GM12878 (cell line): ENCODE results near the gene PRRX2. TPM values are rescaled to one million over a fixed set of nuclear protein-coding genes. Genes with fewer than 3 reads are reported as not detected.

ENCODE experiments used
- ATAC-seq: fragments of 200-7000 bp; cut with Tn5 transposase; 3 replicates; pipeline ENCODE4 v1.9.1; 2020; ENCODE audit warnings: mild to moderate bottlenecking, moderate library complexity
- BruUV-seq: library from RNA; stranded (reverse); fragments of 400-500 nt; replicated peaks from 2 replicates; lab custom pipeline; 2021; lab: Mats Ljungman, UMichigan
- CTCF ChIA-PET: fragments of 300-600 bp; sonication (Branson Sonifier 250); formaldehyde crosslinking; extraction: SDS; loops from one replicate; lab custom pipeline; 2021; ENCODE audit warnings: inconsistent platforms; lab: Yijun Ruan, JAX
- POLR2A ChIA-PET: fragments of 350-600 bp; formaldehyde crosslinking; extraction: SDS; loops from one replicate; lab custom pipeline; 2021; ENCODE audit warnings: inconsistent platforms; lab: Charles Lee
- RAD21 ChIA-PET: fragments of 300-600 bp; sonication (Branson Sonifier 250); formaldehyde crosslinking; loops from one replicate; lab custom pipeline; 2023; ENCODE audit warnings: antibody characterized with exemption; ENCODE audit not compliant: unreplicated experiment; lab: Charles Lee
- SMC1A ChIA-PET: fragments of 300-600 bp; sonication (Branson Sonifier 250); formaldehyde crosslinking; loops from one replicate; lab custom pipeline; 2023; ENCODE audit not compliant: unreplicated experiment, uncharacterized antibody; lab: Charles Lee
- DNase-seq: peaks from one replicate; pipeline ENCODE4 v3.0.0-alpha.2; 2011; ENCODE audit warnings: low read depth, low spot score
- FAIRE-seq: peaks from 3 replicates; lab custom pipeline; 2011; peaks lifted over from hg19 to GRCh38; lab: Jason Lieb, UNC
- H2AFZ ChIP-seq: 2 replicates; pipeline ENCODE4 v1.6.0; 2011; ENCODE audit warnings: low read depth, low read length, control low read depth; ENCODE audit not compliant: control insufficient read depth
- H3K27ac ChIP-seq: 2 replicates; pipeline ENCODE4 v1.5.1; 2011; ENCODE audit warnings: control low read depth; ENCODE audit not compliant: control insufficient read depth, insufficient read depth
- H3K27me3 ChIP-seq, 2 experiments: replicated peaks in 1 of 2; 2 replicates each; pipeline versions ENCODE4 v1.6.0 to v1.6.1; 2011; ENCODE audit warnings: low read length in 1 of 2; ENCODE audit not compliant: control insufficient read depth in 2 of 2, insufficient read depth in 2 of 2
- H3K36me3 ChIP-seq, 2 experiments: 2 replicates each; pipeline ENCODE4 v1.5.1; 2011; ENCODE audit warnings: low read length in 1 of 2; ENCODE audit not compliant: control insufficient read depth in 2 of 2, insufficient read depth in 2 of 2
- H3K4me1 ChIP-seq: 2 replicates; pipeline ENCODE4 v1.6.1; 2011; ENCODE audit warnings: mild to moderate bottlenecking, low read length, moderate library complexity, mixed read lengths; ENCODE audit not compliant: control insufficient read depth, insufficient read depth
- H3K4me2 ChIP-seq: 2 replicates; pipeline ENCODE4 v1.6.0; 2011; ENCODE audit warnings: control low read depth; ENCODE audit not compliant: control insufficient read depth, insufficient read depth
- H3K4me3 ChIP-seq: fragments of 200-600 bp; sonication (generic); 2 replicates; pipeline ENCODE4 v1.5.1; 2016
- H3K79me2 ChIP-seq: 2 replicates; pipeline ENCODE4 v1.6.0; 2011; ENCODE audit warnings: low read length; ENCODE audit not compliant: control insufficient read depth, insufficient read depth
- H3K9ac ChIP-seq: 2 replicates; pipeline ENCODE4 v1.8.0; 2011; ENCODE audit warnings: low read length, control low read depth, mixed read lengths; ENCODE audit not compliant: control insufficient read depth, insufficient read depth
- H3K9me3 ChIP-seq: replicated peaks from 3 replicates; pipeline ENCODE4 v1.5.1; 2011; ENCODE audit warnings: mild to moderate bottlenecking, low read length; ENCODE audit not compliant: control insufficient read depth, insufficient read depth
- H4K20me1 ChIP-seq: 2 replicates; pipeline ENCODE4 v1.6.0; 2011; ENCODE audit not compliant: control insufficient read depth, insufficient read depth
- ATF7 ChIP-seq: fragments of 450-650 bp; IDR thresholded peaks from 2 replicates; pipeline ENCODE4 v1.6.1; 2016; ENCODE audit warnings: low read depth, mild to moderate bottlenecking
- MTA3 ChIP-seq: IDR thresholded peaks from 2 replicates; pipeline ENCODE4 v1.6.1; 2012; ENCODE audit warnings: low read length, inconsistent platforms, borderline replicate concordance
- NFYA ChIP-seq: IDR thresholded peaks from 2 replicates; pipeline ENCODE4 v1.6.1; 2011; ENCODE audit warnings: low read depth, mild to moderate bottlenecking, low read length, improper control_type of control experiment, borderline replicate concordance
- SREBF2 ChIP-seq: IDR thresholded peaks from 2 replicates; pipeline ENCODE4 v1.6.1; 2012; ENCODE audit warnings: mild to moderate bottlenecking, low read length
- SUZ12 ChIP-seq: fragments of 200-600 bp; sonication (generic); IDR thresholded peaks from one replicate; pipeline ENCODE4 v1.6.1; 2018; ENCODE audit warnings: antibody characterized with exemption, mild to moderate bottlenecking; ENCODE audit not compliant: unreplicated experiment
- WGBS: methylation state at CpG from one replicate; pipeline ENCODE4 v1.1.6; 2016; ENCODE audit warnings: low lambda C conversion rate; ENCODE audit not compliant: insufficient replicate concordance, insufficient coverage; ENCODE audit errors: missing lambda C conversion rate; 5-methylcytosine and 5-hydroxymethylcytosine counted together
- in situ Hi-C: fragments of 300-500 bp; cut with MboI; formaldehyde crosslinking; loops from 9 replicates; pipeline ENCODE4 v1.14.3; 2018; ENCODE audit warnings: mixed read lengths
- intact Hi-C: fragments of 100-400 bp; cut with micrococcal nuclease; formaldehyde crosslinking; loops from one replicate; pipeline ENCODE4 v1.14.2; 2022; ENCODE audit not compliant: unreplicated experiment
- polyA plus RNA-seq, 11 experiments: library from polyadenylated mRNA; depleted of rRNA in 4 of 11; unstranded in 6 of 11; stranded (reverse) in 5 of 11; fragments of >200 nt; fragmentation: Nextera tagmentation in 4 of 11; fragmentation: Illumina TruSeq in 1 of 11; extraction: Ambion mirVana in 4 of 11; extraction: Trizol in 1 of 11; gene quantifications; 1 replicate in 1 of 11; 2 replicates in 10 of 11; pipeline versions ENCODE4 v1.2.1 to v1.2.3, GENCODE V29; 2011 to 2016; ENCODE audit warnings: inconsistent platforms in 2 of 11, missing spikeins in 2 of 11, low read depth in 1 of 11
- total RNA-seq, 4 experiments: library from RNA; depleted of rRNA in 3 of 4; stranded (reverse); fragments of >200 nt in 3 of 4; fragmentation: Illumina TruSeq in 1 of 4; extraction: Trizol in 1 of 4; gene quantifications; 2 replicates each; pipeline versions ENCODE4 v1.2.1 to v1.2.3, GENCODE V29; 2013 to 2021
- TF ChIP-seq, protein P1 (sequence below): fragments of 450-650 bp; formaldehyde crosslinking; IDR thresholded peaks from 2 replicates; pipeline ENCODE4 v1.5.0; 2022; ENCODE audit warnings: mild to moderate bottlenecking, missing genetic modification characterization

PRRX2 gene
- total and polyA plus RNA-seq, 10 of the 15 experiments (the other 5 are each of a cell fraction or from before 2014, with no cell fraction given): not detected

DNA sequence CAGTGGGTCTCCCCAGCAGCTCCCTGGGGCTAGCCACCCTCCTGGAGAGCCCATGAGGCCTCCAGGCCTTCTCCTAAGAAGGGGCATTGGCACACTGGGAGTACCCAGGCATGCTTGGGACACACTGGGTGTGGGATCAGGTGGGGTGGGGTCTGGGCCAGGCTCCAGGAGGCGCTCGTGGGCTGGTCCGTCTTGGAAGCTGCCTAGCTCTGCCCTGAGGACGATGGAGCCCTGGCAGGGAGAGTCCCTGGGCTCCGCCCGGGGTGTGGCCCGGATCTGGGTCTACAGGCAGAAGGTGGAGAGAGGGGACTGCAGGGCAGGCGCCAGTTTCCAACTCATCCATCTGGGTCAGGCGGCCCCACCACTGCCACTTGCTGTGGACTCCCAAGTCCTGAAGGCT is 2.4 kb downstream of the PRRX2 start (continued):
- TF ChIP-seq, protein P1, sequence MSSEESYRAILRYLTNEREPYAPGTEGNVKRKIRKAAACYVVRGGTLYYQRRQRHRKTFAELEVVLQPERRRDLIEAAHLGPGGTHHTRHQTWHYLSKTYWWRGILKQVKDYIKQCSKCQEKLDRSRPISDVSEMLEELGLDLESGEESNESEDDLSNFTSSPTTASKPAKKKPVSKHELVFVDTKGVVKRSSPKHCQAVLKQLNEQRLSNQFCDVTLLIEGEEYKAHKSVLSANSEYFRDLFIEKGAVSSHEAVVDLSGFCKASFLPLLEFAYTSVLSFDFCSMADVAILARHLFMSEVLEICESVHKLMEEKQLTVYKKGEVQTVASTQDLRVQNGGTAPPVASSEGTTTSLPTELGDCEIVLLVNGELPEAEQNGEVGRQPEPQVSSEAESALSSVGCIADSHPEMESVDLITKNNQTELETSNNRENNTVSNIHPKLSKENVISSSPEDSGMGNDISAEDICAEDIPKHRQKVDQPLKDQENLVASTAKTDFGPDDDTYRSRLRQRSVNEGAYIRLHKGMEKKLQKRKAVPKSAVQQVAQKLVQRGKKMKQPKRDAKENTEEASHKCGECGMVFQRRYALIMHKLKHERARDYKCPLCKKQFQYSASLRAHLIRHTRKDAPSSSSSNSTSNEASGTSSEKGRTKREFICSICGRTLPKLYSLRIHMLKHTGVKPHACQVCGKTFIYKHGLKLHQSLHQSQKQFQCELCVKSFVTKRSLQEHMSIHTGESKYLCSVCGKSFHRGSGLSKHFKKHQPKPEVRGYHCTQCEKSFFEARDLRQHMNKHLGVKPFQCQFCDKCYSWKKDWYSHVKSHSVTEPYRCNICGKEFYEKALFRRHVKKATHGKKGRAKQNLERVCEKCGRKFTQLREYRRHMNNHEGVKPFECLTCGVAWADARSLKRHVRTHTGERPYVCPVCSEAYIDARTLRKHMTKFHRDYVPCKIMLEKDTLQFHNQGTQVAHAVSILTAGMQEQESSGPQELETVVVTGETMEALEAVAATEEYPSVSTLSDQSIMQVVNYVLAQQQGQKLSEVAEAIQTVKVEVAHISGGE (CRISPR knock-in tag): no peak

DNA sequence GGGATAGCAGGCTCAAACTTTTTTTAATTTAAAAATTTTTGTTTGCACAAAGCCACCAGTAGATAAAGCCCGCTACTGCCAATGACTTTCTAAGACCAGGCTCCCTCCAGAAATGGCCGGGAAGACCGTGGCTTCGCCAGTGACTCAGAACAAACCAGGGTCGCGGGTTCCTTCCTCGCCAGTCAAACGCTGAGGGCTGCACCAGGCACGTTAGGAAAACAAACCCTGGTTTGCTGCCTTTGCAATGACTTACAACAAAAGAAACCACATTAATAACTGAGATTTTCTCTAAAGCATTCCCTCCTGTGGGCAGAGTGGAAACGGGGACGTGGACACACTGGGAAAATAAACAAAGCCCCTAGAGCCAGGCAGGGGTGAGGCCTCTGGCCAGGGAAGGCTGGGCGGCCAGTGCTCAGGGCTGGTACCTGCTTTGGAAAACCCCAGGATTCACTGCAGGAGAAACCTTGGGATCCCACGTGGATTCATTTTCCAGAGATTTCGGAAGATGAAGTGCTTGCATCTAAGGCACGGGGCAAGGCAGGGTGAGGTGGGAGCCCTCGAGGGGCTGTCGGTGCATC is 3.8 kb downstream of the PRRX2 start:
- intact Hi-C loops (no loop called here), in situ Hi-C loops (no loop called here)
- Histone ChIP-seq H3K4me3 (no peak overlapping the region), H2AFZ (no peak overlapping the region), H3K4me2 (no peak overlapping the region), H4K20me1 (no peaks in the 10 kb centered on the region), H3K4me1 (no peaks in the 10 kb centered on the region), H3K27ac (no peak overlapping the region)
- POLR2A ChIA-PET: no interaction called here
- CTCF ChIA-PET: no interaction called here
- ATAC-seq (no peak), DNase-seq (no peak)
- RAD21 ChIA-PET: no interaction called here
- BruUV-seq: no TSS peak
- SMC1A ChIA-PET: no interaction called here
- WGBS: 31% methylated on average over 17 of the region's 17 CpGs
- TF ChIP-seq ATF7: no peak
- TF ChIP-seq MTA3: no peak
- TF ChIP-seq SUZ12: no peak
- no peak for TF ChIP-seq NFYA
- no peak for TF ChIP-seq SREBF2
- TF ChIP-seq, all 136 proteins: peak for 0
- H3K9me3 ChIP-seq: no peaks in the 10 kb centered on the region
- no peaks in the 10 kb centered on the region for H3K79me2 ChIP-seq
- no peaks in the 10 kb centered on the region for H3K36me3 ChIP-seq
- no peak overlapping the region for H3K9ac ChIP-seq
- FAIRE-seq: no peak
- H3K27me3 ChIP-seq: peaks cover 0 to 2% of the 10 kb centered on the region in 2 experiments; a peak in 1 of 4 replicates
